Pancreas (tissue), 10 donors: ENCODE data around the gene WARS2. TPM values are rescaled to one million over a fixed set of nuclear protein-coding genes. Genes with fewer than 3 reads are reported as not detected.

ENCODE experiments used
- ATAC-seq, 4 donors: fragments of 200-7000 bp; cut with Tn5 transposase; one replicate each; pipeline versions ENCODE4 v1.8.0 to v1.9.1; 2020; ENCODE audit warnings: mild to moderate bottlenecking in 4 of 4, moderate library complexity in 4 of 4
- DNase-seq, 6 donors: peaks; one replicate each; pipeline ENCODE4 v3.0.0-alpha.2; 2020
- FAIRE-seq: peaks from 2 replicates; lab custom pipeline; 2012; peaks lifted over from hg19 to GRCh38; lab: Jason Lieb, UNC
- H3K27ac ChIP-seq, 4 donors: fragments of 200-600 bp; sonication (generic); 1 replicate in 3 of 4; 2 replicates in 1 of 4; pipeline versions ENCODE4 v1.5.0 to v1.8.0; 2020
- H3K27me3 ChIP-seq, 4 donors: fragments of 200-600 bp; one replicate each; pipeline ENCODE4 v1.8.0; 2021
- H3K36me3 ChIP-seq, 3 donors: fragments of 200-600 bp; sonication (generic) in 1 of 3; one replicate each; pipeline versions ENCODE4 v1.5.0 to v1.8.0; 2020 to 2021
- H3K4me1 ChIP-seq, 3 donors: fragments of 200-600 bp; one replicate each; pipeline ENCODE4 v1.8.0; 2021
- H3K4me3 ChIP-seq, 4 donors: fragments of 200-600 bp; sonication (generic) in 2 of 4; one replicate each; pipeline versions ENCODE4 v1.5.0 to v1.8.0; 2020 to 2021
- H3K9me3 ChIP-seq, 4 donors: fragments of 200-600 bp; one replicate each; pipeline ENCODE4 v1.8.0; 2021
- CTCF ChIP-seq, 4 donors: fragments of 200-600 bp; sonication (generic) in 3 of 4; IDR thresholded peaks; one replicate each; pipeline versions ENCODE4 v1.5.0 to v1.8.0; 2021; ENCODE audit warnings: antibody characterized with exemption in 4 of 4
- WGBS, 2 donors: extraction: QIAGEN DNeasy Blood & Tissue Kit; methylation state at CpG; one replicate each; pipeline ENCODE4 v1.1.7; 2013; 5-methylcytosine and 5-hydroxymethylcytosine counted together
- intact Hi-C, 3 donors: fragments of 100-400 bp; cut with DNase I; formaldehyde crosslinking; loops; one replicate each; pipeline versions ENCODE4 v1.11.1 to v1.14.2; 2022
- polyA plus RNA-seq, 2 donors: library from polyadenylated mRNA; stranded (reverse); fragments of 200-250 nt; gene quantifications; one replicate each; pipeline ENCODE4 v1.2.3, GENCODE V29; 2013
- total RNA-seq, 6 donors: library from RNA; stranded (reverse); fragmentation: NEBNext Ultra II Directional in 4 of 6; extraction: Animal tissue kit (Norgen Biotek cat#: 25700) in 4 of 6; gene quantifications; one replicate each; pipeline versions ENCODE4 v1.2.1 to v1.2.4, GENCODE V29; 2021 to 2023
- donor health status: healthy with polysubstance abuse.
- donor health status: DM: no; HTN: no; CAD: no; lungs with moderate emphysema.
- donor health status: DM: no; HTN: no; CAD: no.
- donor health status: control.
- donor health status: control.
- donor health status: Bipolar disorder and iron deficiency.
- donor health status: DM: yes; HTN: yes; CAD: no.
- donor health status: DM: no; HTN: no; CAD: no.
- donor health status: DM: no; HTN: no; CAD: no.
- donor health status: DM: yes; HTN: yes; CAD: no.

Gene WARS2
- total and polyA plus RNA-seq, 8 donors: 3.4 to 14.0 (median 9.4) TPM

DNA sequence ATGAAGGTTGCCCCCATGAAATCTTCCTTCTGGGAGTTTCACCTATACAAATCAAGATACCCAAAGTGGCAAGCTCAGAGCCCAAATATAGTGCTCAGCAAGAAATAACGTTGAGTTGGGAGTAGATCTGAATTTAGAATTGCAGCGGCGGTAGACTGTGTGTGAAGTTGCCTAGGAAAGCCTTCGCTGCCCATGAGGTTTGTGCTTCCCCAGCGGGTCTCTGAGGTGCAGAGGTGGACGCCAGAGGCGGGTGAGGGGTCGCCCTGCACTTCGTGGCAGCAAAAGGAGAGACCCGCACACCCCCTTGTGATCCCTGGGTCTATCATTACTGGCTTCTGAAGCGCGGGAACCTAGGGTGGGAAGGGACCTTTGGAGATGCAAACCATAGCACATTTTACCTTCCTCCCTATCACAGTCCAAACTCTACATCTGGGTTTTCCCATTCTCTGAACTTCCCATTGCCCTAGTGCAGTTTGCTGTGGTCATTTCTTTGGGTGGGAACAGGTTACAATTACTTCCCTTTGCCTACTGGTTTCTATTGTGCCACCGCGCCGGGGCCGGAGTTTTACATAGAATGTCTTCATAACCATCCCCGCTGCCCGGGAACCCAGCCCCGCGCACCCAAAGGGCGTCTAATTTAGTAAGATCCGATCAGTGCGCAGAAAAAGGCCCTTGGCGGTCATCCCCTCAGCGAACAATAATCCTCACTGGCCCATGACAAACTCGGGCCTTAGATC is 157.5 kb downstream of the WARS2 start:
- Histone ChIP-seq H3K36me3 (no peaks in the 10 kb centered on the region), H3K27ac (no peak overlapping the region), H3K4me3 (no peak overlapping the region), H3K4me1 (no peaks in the 10 kb centered on the region), H3K9me3 (no peaks in the 10 kb centered on the region), H3K27me3 (peaks cover 0 to 86% (median 20%) of the 10 kb centered on the region in 4 donors)
- no peak for TF ChIP-seq CTCF (IDR thresholded peaks at IDR 0.05)
- intact Hi-C loops: no loop called here
- ATAC-seq (no peak), FAIRE-seq (no peak), DNase-seq (no peak)
- WGBS, 2 donors: 22 to 25% methylated on average over 26 of the region's 26 CpGs

GRCh38 chr1:118982266-118982665 is 158.2 kb downstream of the WARS2 start:
- Histone ChIP-seq H3K27me3 (peaks cover 0 to 79% (median 20%) of the 10 kb centered on the region in 4 donors), H3K9me3 (no peaks in the 10 kb centered on the region), H3K36me3 (no peaks in the 10 kb centered on the region), H3K27ac (no peak overlapping the region), H3K4me1 (no peaks in the 10 kb centered on the region), H3K4me3 (no peak overlapping the region)
- ATAC-seq (no peak), FAIRE-seq (no peak), DNase-seq (no peak)
- intact Hi-C loops: no loop called here
- 59 to 61% methylated on average over 6 of the region's 6 CpGs for WGBS, 2 donors
- TF ChIP-seq CTCF (IDR thresholded peaks at IDR 0.05): no peak

GRCh38 chr1:118981436-118981835 is 159.0 kb downstream of the WARS2 start:
- H3K4me1 ChIP-seq: no peaks in the 10 kb centered on the region
- no peak for TF ChIP-seq CTCF (IDR thresholded peaks at IDR 0.05)
- no peaks in the 10 kb centered on the region for H3K36me3 ChIP-seq
- ATAC-seq (no peak), DNase-seq (no peak), FAIRE-seq (no peak)
- 55 to 62% methylated on average over 1 of the region's 1 CpG for WGBS, 2 donors
- no peaks in the 10 kb centered on the region for H3K9me3 ChIP-seq
- H3K4me3 ChIP-seq: no peak overlapping the region
- intact Hi-C loops: no loop called here
- peaks cover 0 to 74% (median 18%) of the 10 kb centered on the region in 4 donors for H3K27me3 ChIP-seq
- H3K27ac ChIP-seq: no peak overlapping the region

Other genes starting within 250 kb of the WARS2 start
- under 1 TPM in 4 of 6 donors, not detected in 2; 0.06 to 0.14 (median 0.09) TPM for gene TBX15, start 152.3 kb downstream of the WARS2 start, total RNA-seq
- under 1 TPM in 1 of 2 donors, not detected in 1; 0.05 TPM for gene TBX15, start 152.3 kb downstream of the WARS2 start, polyA plus RNA-seq
- gene HAO2, start 228.1 kb upstream of the WARS2 start, total RNA-seq: not detected
- gene HAO2, start 228.1 kb upstream of the WARS2 start, polyA plus RNA-seq: not detected